GM18861 (cell line): ENCODE data around the gene RPL14.
A peak's percentile ranks its signal among the peaks of the same experiment; 100 is the strongest.
"Not testable (repeated sequence)": the region's sequence is repeated elsewhere in the genome, so short reads cannot be mapped to it uniquely, and the experiment has no call there.

Source experiments
- ATAC-seq: cut with Tn5 transposase; IDR thresholded peaks from one replicate; pipeline ENCODE4 v1.9.1; 2021; ENCODE audit not compliant: unreplicated experiment

Gene RPL14

DNA sequence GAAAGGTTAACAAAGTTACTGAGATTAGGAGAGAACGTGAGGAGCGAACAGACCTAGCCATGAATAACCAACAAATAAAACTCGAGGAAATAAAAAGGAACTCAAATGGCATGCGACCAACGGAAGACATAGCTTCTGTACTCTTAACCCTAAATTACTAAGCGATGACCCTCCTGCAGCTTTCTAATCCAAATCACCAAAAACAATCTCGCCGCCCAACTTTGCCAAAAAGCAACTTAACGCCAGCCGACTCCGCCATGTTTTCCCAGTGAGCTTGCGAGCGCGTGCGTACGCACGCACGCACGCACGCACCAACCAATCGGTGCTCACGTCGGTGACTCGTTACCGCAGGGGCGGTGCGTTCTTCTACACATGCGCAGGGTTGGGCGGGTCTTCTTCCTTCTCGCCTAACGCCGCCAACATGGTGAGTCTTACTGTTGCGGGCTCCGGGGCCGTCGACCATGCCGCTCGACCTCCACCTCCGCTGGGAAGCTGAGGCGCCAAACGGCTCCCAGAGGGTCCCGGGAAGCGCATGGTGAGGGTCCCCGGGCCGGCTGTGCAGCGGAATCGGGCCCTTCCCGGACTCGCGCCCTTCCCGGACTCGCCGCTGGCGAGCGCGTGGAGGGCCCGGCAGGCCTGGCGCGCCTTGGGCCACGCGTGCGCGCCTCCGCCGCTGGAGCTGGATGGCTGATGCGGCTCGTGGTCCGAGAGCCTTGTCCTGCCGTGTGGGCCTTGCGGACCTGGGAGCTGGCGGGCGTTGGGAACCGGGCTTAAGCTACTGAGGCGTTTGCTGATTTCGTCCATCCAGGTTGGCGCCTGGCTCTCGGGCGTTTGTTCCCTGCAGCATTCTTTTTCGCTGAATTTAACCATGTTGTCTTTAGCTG is at the start of gene RPL14:
TSS of gene RPL14 (plus strand) at position 400 of the 884 bp plus-strand sequence. CDS start at position 533, 133 bp downstream.
- ATAC-seq, result peak; percentile 63

GRCh38 chr3:40407611-40408010 is 49.5 kb upstream of the RPL14 start:
- ATAC-seq, result no peak

GRCh38 chr3:40414270-40414669 is 42.9 kb upstream of the RPL14 start:
- ATAC-seq, result no peak

DNA sequence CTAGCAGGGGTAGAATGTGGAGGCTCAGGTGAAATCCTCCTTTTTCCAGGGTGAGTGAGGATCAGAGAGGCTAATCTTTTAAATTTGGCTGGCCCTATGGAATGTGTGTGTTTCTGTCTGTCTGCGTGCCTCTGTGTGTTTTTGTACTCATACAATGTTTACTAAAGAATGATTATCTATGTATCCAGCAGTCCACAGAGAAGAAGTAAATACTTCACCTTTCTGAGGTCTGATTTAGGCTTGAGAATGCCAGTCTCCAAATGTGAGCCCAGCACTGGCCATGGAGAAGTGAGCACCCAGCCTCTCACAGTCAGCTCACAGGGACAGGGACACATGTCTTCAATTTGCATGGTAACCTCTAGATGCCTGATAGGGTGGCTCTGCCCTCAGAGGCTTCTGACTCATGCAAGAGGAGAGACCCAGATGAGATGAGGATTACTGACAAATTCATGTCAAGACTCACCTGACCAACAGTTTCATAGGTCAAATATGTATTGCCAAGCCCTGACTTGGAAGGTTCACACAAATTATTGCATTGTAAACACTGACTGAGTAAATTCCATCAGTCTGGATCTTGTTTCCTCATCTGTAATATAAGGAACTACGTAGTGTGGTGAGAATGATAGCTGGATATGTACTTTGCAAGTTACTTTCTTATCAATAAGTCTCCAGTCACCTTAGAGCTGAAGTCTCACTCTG is 39.1 kb upstream of the RPL14 start:
- ATAC-seq, result no peak

- ATAC-seq, result no peak
These were observed 34.3 kb upstream of the RPL14 start for GRCh38 chr3:40422861-40423260.

DNA sequence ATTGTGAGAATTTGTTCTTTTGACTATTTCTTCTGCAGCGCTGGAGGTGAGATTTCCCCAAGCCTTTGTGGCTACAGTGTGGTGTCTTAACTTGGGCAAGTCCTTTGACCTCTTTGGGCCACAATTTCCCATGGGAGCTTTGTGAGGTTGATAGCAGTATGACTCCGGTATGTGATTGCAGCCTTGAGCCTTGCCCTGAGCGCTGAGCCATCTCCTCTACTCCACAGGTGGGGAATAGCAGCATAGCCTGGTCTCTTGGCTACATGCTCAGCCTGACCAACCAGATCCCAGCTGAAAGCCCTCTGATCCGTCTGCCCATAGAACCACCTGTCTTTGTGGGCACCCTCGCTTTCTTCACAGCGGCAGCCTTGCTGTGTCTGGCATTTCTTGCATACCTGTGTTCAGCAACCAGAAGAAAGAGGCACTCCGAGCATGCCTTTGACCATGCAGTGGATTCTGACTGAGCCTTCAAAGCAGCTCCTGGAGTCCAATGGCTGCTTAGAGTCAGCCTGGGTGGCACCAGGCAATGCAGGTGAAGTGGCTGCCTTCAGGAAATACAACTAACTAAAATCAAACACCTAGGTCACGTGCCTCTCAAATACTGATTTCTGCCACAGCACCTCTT is 30.0 kb upstream of the RPL14 start:
- no peak for ATAC-seq

GRCh38 chr3:40432793-40433192 is 24.3 kb upstream of the RPL14 start:
- no peak for ATAC-seq

DNA sequence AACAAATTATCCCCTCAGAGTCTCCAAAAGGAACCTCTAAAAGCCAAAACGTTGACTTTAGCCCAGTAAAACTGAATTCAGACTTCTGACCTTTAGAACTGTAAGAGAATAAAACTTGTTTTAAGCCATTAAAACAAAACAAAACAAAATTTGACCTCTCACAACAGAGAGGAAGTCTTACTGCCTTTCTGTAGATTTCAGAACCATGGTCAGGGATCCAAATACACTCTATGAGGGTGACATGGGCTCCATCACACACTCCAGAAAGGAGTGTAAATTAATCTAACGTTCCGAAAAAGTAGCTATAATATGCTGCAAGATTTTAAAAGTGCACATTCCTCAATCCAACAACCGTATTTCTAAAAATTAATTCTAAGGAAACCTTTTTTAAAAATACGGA is 19.2 kb upstream of the RPL14 start:
- no peak for ATAC-seq

GRCh38 chr3:40445062-40445461 is 12.1 kb upstream of the RPL14 start:
- no peak for ATAC-seq

DNA sequence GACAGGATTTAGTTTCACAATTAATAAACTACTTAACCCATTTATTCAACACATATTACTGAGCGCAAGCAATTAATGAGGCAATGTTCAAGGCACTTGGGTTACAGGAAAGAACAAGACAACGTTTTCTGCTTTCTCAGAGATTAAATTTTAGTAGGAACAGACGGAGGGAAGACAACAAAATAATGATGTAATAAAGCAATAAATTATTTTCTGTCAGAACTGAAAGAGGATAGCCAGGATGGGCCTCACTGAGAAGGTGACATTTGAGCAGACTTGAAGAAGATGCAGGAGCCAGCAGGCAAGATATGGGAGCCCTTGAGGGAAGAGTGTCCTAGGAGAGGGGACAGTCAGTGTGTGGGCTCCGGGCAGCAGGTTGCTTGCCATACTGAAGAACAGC is 11.3 kb upstream of the RPL14 start:
- ATAC-seq, result no peak

DNA sequence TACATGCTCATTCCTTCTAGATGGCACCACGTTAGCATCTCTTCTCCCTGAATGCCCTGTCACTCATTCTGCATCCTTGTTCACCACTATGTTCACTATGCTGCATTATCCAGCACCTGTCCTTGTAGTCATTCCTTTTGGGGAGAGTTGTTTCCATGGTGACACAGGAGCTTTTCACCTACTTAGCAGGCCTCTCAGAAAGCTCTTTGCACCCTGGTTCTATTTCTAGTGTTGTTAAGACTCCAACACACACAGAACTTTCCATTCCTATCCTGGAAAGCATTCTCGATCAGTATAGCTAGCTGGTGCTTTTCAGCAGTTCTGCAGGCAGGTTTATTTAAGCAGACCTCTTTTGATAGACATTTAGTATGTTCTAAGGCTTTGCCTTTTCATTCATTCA is 6.7 kb upstream of the RPL14 start:
- no peak for ATAC-seq

DNA sequence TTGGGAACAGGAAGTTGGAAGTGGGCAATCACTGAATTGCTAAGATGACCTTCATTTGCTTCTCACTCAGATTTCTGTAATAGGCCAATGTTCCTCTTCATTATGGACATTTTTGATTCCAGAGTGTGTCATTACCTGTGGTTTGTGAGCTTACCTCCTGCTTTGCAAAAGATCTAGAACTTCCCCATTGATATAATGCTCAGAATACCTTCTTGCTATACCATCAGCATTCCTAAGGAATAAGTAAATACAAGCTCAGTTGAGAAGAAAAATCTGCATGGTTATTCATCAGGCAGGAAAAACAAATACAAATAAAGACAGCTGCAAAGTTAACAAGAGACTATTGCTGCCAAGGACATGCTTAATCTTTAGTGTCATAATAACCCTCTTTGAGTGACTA is 5.6 kb upstream of the RPL14 start:
- ATAC-seq, result no peak

DNA sequence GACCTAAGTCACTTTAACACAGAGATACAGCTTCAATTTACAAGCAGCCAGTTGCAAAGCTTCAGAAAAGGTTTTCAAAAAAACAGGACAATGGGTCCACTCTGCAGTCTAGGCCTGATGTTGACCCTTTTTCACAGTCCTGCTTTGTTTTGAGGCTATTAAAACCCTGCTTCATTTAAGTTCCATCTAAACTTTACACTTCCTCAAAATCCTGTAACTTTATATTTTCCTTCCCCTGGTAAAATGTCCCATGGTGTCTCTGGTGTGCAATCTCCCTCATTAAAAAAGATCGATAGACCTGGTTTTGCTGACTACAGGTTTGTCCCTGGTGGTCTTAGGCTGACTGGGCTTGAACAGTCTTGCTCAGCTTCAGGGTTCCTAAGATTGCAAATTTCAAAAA is 5.1 kb upstream of the RPL14 start:
- no peak for ATAC-seq

GRCh38 chr3:40452562-40452875 is 4.6 kb upstream of the RPL14 start:
- no peak for ATAC-seq

GRCh38 chr3:40452876-40453730 is 4.0 kb upstream of the RPL14 start:
- ATAC-seq, result peak; percentile 91

- no peak for ATAC-seq
These were observed 3.2 kb upstream of the RPL14 start for GRCh38 chr3:40453933-40454332.

GRCh38 chr3:40455328-40455727 is 1.8 kb upstream of the RPL14 start:
- ATAC-seq, result no peak

DNA sequence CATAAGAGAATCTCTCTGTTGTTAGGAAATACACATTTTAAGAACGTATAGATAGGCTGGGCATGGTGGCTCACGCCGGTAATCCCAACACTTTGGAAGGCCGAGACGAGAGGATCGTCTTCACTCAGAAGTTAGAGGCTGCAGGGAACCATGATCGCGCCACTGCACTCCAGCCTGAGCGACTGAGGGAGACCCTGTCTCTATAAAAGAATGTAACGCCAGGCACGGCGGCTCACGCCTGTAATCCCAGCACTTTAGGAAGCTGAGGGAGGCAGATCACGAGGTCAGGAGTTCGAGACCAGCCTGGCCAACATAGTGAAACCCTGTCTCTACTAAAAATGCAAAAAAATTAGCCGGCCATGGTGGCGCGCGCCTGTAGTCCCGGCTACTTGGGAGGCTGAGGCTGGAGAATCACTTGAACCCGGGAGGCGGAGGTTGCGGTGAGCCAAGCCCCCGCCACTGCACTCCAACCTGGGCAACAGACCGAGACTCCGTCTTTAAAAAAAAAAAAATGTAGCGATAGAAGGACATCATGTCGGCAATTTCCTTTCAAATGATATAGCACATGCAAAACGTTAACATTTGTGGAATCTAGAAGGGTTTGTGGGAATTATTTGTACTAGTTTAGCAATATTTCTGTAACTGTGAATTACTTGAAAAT is 730 bp upstream of the RPL14 start:
- no peak for ATAC-seq

DNA sequence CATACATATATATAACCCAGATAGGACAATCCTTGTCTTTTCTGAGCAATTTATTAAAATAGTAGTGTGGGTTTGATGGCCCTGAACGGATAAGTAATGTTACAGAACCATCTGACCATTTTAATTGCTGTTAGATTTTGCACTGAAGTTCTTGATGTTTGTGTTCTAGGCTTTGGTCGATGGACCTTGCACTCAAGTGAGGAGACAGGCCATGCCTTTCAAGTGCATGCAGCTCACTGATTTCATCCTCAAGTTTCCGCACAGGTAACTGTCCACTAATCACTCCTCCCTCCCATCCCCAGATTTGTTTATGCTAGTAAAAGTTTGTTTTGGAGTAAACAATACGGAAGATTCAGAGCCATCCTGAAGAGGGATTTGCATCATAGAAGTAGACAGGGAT is 1.3 kb downstream of the RPL14 start:
- ATAC-seq, result no peak

- not testable (repeated sequence) for ATAC-seq
These were observed 3.3 kb downstream of the RPL14 start for GRCh38 chr3:40460481-40460880.

DNA sequence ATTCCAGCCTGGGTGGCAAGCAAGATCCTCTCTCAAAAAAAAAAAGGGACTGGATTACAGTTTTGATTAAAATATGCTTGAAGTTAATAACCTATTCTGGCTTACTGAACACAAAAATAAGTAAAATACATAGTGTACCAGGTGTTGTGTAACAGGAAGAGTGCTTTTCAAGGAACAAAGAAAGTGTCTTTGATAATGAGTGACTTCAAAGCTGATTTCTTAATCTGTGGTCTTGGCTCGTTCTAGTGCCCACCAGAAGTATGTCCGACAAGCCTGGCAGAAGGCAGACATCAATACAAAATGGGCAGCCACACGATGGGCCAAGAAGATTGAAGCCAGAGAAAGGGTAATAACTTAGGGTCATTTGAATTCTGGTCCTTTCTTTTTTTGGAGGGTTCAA is 4.0 kb downstream of the RPL14 start:
- ATAC-seq, result no peak
